Stimulated activated CD8-positive, alpha-beta memory T cell treated with anti-CD3 and anti-CD28 coated beads, Interleukin-4, amount 100 ng/mL, for 24 hours (primary cell): ENCODE measurements around the gene FGFR3.
"Not testable (repeated sequence)": the region's sequence is repeated elsewhere in the genome, so short reads cannot be mapped to it uniquely, and the experiment has no call there.

Experiments used
- DNase-seq: peaks from one replicate; pipeline ENCODE4 v3.0.0-alpha.2; 2020; ENCODE audit warnings: low read depth

FGFR3 gene

DNA sequence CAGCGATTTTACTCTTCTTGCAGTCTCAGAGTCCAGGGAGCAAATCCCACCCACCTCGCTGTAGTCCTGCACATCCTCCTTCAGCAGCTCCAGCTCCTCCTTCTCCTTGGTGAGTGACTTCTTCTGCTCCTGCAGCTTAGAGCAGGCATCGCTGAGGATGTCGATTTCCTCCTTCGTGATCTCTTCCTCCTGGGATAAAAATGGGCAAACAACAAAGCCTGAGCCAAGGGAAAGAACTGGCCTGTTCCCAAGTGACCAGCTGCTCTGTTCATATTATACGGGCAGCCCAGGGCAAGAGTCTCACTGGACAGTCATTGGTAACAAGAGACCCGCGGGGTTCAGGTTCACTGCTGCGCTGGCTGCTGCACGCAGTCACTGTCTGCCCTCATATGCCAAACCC, 26.2 kb downstream of the FGFR3 start:
- no peak for DNase-seq

DNA sequence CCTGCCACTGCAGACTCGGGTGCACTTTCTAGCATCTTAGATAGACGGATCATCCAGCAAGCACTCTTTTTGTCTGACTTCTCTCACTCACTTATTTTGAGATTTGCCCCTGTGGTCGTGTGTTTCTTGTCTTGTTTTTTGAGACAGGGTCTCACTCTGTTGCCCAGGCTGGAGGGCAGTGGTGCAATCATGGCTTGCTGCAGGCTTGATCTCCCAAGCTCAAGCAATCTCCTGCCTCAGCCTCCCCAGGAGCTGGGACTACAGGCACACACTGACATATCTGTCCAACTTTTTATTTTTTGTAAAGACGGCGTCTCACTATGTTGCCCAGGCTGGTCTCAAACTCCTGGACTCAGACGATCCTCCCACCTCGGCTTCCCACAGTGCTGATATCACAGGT, 26.7 kb downstream of the FGFR3 start:
- DNase-seq = no peak

DNA sequence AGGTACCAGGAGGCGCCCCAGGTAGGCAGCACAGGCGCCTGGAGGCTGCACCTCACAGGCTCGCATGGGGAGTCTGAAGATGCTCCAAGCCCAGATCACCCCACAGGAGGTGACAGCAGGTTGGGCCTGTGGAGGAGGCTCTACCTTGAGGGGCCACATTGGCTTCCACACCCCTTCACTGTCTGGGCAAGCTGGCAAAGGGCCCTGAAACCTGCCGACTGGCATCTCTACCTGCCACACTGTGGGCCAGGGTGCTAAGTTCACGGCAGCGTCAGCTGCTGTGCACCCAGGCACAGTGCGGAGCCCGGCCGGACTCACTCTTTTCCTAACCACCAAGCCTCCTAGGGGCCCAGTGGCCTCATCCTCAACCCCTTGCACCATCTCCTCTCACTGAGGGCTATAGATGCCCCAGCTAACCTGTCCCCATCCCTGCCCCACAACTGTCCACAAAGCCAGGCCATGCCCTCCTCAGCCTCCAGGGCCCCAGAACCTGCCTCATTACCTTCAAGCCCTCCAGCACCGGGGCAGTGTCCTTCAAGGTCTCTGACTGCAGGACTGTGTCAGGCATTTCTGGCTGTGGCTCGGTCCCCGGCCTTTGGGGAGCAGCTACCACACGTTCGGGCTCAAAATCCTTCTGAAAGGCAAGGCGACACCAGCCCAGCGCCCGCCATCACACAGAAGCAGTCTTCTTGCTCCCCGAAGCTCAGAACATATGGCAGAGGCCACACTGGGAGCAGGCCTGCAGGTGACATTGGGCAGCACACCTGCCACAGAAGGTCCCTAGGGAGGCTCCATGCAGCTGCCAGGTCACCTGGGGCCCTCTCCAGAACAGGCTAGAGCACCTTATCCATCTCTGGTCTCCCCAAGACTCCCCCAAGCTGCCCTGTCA, 28.8 kb downstream of the FGFR3 start:
- DNase-seq = no peak

DNA sequence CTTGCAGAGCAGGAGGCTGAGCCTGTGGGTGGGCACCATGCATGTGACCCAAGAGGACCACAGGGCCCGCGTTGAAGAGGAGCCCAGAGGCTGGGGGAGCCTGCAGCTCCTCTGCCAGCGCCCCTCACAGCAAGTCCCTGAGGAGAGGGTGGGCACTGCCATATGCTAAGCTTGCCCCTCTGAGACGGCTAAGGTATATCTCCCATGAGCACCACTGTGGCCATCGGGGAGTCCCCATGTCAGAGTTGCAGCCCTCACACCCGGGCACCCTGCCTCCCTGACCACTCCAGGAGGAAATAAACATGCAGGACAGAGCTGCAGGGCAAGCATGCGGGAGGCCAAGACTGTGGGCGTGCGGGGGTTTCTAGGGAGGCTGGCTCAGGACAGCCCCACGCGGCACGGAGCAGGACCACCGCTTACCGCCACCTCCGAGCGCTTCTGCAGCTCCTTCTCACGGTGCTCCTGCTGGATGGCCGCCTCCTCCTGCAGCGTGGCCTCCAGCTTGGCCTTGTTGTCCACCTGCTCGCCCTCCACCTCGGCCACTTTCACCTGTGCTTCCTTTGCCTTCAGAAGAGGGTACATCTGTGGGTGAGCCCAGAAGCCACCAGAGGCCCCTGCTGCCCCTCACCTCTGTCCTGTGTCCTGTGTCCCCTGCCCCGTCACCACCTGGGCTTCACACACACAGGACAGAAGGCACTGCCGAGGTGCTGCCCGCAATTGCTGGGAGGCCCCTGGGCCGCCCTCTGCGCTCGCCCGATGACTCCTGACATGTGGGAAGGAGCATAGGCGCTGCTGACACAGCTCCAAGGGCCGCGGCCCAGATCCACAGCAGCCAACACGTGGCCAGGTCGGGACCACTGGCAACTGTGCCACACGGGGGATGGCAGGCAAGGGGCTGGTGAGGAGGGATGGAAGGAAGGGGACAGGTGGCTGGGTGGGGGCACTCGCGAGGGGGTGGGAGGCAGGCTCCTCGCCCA, 29.8 kb downstream of the FGFR3 start:
- no peak for DNase-seq

DNA sequence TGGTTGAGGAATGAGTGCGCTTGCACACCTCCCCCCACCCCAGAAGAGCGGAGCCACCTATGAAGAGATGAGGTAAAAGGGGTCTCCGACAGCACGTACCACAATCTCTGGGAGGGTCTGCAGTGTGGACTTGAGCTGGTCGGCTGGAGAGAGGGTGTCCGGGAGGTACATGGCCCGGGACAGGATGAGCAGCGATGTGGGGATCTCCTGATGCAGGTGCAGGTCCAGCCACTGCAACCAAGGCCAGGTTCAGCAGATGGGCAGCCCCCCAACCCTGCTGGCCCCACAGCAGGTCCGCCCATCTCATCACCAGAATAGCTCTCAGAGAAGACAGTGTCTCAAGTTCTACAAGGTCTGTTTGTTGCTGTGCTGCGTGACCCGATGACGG, 30.4 kb downstream of the FGFR3 start:
- no peak for DNase-seq

GRCh38 chr4:1824746-1825145, 31.7 kb downstream of the FGFR3 start:
- no peak for DNase-seq

DNA sequence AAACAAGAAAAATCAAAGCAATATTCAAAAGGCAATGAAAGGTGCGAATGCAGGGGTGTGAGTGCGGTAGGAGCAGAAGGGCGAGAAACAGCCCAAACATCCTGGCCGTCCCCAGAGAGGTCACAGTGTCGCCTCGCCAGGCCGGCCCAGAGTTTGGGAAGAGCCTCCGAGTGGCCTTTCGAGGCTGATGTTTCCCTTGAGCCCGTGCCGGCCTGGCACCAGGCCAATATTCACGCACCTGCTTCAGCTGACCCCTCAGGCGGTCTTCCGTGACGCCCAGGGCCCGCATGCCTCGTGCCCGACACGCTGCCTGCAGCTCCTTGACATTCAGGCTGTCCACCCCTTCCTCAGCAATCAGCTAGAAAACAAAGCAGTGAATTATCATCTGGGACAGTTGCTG, 32.2 kb downstream of the FGFR3 start:
- no peak for DNase-seq

DNA sequence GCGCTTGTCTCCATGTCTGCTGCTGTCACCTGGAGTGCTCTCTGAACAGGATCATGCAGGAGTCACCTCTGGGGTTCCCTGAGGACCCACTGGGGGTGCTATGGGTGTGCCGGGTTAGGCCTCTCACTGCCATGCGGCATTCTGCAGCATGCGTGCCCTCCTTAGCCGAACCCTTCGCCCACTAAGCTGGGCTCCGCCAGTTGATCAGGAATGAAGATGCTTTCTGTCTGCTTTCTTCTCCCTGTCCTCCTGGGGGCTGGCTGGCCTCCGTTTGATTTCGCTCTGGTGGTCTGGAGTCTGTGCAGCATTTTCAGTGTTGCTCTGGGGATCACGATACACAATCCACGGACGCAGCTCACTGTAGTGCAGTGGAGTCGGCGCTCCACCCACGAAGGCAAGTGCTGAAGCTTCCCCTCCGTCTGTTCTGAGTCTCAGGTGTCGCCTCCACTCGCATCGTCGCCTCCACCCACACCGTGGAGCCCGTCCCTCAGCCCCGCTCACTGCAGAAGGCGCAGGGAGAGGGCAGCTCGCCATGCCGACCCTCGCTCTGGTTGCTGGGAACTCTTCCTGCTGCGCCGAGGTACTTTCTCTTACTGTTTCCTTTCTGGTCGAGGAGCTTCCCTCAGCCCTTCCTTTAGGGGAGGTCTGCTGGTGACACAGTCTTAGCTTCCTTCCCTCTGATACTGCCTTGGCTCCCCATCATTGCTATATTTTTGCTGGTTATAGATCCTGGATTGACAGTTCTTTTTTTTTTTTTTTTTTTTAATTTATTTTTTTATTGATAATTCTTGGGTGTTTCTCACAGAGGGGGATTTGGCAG, 33.6 kb downstream of the FGFR3 start:
- no peak for DNase-seq

- DNase-seq = no peak
Observed at GRCh38 chr4:1830234-1830633, 37.1 kb downstream of the FGFR3 start.

DNA sequence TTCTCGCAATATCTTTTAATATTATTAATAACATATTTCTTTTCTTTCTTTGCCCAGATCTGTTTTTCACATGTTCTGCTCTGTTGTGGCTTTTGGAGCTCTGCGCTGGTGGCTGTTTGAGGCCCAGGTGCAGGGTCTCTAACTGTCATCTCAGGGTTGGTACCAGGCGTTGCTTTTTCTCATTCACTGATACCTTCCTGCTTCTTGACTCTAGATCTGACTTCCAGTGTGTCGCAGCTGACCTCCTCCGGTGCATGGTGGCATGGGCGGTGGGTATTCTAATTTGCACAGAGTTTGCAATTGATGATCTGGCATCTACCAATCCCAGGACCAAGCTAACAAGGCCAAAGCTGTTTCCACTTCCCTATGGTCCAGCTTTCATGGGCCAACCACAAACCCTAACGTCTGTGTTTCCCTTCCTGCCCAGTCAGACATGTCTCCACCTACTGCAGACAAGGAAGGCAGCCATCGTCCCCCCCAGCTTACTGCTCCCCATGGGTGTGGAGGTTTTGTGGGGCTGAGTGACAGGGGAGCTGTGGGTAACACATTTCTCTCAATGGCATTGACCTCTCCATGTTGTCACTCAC, 37.6 kb downstream of the FGFR3 start:
- DNase-seq = no peak

DNA sequence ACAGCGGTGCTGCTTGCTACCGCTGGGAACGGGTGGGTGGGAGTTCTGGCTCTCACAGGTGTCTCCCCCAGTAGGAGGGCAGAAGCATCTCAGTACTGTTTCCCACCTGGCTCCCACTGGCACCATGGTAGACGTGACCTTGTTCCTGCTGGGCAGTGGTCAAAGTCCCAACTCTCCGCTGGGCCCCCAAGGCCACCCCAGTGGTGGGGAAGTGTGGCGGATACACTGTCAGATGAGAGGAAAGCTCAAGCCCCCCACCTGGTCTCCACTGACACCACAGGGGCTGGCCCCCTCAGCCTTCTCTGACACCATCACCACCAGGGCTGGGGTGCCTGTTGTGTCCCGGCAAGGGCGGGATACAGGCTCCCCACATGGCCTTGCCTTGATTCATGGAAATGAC, 38.2 kb downstream of the FGFR3 start:
- no peak for DNase-seq

GRCh38 chr4:1832690-1833089, 39.6 kb downstream of the FGFR3 start:
- no peak for DNase-seq

DNA sequence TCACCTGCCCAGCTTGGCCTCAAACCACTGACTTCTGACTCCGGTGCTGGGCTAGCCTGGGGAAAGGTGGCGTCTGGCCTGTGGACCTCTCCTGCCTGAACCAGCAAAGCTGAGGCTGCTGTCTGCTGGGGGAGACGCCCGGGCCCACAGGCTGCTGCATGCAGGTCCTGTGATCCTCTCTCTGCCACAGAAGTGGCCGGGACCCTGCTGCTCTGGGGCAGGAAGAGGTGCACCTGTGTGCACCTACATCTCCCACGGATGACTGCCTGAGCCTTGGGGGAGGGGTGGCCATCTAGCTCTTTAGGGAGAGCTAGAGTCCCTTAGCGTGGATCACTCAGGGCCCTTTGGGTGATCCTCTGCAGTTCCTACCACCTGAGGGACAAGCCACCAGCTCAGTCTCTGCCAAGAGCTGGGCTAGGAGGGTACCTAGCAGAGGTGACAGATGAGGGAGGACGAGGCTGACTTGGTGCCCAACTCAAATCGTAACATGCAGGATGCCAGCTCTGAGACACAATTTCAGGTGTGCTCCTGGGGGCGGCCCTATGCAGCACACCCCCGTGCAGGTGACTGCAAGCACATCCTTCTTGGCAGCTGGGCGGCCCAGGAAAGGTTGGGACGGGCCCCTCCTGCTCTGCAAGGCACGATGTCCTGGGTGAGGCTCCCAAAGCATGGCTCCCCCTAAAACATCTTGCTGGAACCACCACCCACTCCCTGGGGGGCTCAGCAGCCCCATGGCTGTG, 40.4 kb downstream of the FGFR3 start:
- no peak for DNase-seq

DNA sequence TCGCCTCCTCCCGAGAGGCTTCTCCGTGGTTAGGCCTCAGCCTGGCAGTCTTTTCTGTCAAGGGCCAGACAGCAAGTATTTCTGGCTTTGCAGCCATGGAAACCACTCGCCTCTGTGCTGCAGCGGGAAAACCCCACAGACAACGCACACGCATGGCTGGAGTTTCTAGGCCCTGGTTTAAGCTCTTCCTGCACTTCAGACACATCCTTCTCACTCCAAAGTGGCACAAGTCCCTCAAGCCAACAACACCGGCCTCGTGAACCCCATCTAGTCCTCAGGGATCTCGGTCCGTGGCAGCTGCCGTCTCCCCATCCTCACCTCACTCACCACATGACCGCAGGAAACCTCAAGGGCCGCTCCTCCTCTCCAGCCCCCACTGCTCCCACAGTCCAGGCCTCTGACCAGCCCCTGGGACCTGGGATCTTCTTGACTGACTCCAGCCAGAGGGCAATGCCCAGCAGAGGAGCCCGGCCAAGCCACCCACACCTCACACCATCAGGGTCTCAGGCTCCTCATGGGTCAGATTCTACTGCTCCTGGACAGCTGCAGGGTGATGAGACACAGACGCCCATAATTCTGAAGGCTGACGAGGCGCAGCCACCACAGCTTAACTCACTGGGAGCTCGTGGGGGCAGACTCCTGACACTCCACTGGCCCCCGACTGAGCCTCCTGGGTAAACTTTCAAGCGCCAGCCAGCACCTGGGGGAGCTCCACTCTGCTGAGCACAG, 41.1 kb downstream of the FGFR3 start:
- no peak for DNase-seq

GRCh38 chr4:1835836-1836235, 42.7 kb downstream of the FGFR3 start:
- DNase-seq = not testable (repeated sequence)

GRCh38 chr4:1836650-1837049, 43.6 kb downstream of the FGFR3 start:
- DNase-seq = no peak

- no peak for DNase-seq
Observed at GRCh38 chr4:1837069-1837468, 44.0 kb downstream of the FGFR3 start.

DNA sequence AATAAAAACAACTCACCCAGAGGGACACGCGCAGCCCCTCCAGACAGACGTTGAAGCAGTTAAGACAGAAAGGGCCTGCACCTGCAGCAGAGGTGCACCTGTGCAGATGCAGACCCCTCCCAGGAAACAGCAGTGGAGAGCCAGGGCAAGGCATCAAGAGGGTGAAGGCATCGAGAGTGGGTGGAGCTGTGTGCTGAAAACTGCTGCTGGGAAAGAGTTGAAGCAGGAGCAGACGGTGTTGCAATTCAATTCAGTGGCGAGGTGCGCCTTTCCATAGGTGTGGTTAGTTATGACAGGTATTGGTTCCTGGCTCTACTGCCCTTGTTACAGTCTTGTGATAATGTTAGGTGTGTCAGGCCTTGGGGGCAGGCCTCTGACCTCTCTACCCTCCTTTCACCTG, 46.2 kb downstream of the FGFR3 start:
- DNase-seq = no peak

DNA sequence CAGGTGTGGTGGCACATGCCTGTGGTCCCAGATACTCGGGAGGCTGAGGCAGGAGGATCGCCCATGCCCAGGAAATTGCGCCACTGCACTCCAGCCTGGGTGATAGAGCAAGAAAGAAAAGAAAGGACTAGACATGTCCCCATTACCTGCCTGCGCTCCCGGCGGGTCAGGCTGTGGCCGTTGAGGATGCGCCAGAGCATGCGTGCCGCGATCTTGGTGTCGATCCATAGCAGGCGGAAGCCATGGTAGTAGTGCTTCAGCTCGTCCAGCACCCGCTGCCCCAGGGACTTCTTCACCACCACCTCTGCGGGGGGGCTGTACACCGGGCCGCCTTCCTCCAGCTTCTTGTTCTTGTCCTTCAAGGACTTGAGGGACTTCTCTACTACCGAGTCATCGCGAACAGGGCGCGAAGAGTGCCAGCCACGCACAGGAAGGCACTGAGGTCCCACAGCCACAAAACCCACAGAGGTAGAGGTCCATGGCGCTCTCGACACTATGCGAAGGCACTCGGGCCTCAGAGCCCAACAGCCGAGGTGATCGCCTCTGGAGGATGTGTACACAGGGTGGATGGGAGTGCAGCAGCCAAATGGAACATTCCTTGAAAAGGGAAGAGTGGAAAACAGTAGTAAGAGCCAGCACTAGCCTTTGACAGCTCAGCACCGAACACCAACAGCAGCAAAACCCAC, 48.3 kb downstream of the FGFR3 start:
- no peak for DNase-seq

- DNase-seq = no peak
Observed at GRCh38 chr4:1841887-1842210, 48.8 kb downstream of the FGFR3 start.
